Measurements from ENCODE around the gene ESYT2. TPM values are rescaled to one million over a fixed set of nuclear protein-coding genes. Genes with fewer than 3 reads are reported as not detected.

Gene ESYT2
- total RNA-seq, 2 donors from 2014 or later = 24.4 to 31.8 TPM

DNA sequence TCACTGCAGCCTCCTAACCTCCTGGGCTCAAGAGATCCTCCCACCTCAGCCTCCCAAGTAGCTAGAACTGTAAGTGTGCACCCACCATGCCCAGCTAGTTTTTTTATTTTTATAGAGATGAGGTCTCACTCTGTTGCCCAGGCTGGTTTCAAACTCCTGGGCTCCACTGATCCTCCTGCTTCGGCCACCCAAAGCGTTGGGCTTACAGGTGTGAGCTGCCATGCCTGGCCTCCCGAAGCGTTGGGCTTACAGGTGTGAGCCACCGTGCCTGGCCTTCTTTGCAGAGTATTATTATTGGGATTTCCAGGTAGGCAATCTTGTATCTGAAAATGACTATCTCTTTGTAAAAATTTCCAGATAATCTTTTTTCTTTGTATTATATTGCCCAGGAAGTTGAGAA is 101.6 kb downstream of the ESYT2 start:
- Mint-ChIP-seq H3K4me3 (no peak overlapping the region), H3K27ac (no peak overlapping the region), H3K9me3 (no peaks in the 10 kb centered on the region), H3K4me1 (ENCODE audit: low read depth in 2 of 2) (peaks cover 11 to 14% of the 10 kb centered on the region in 2 donors), H3K36me3 (peaks cover 6% of the 10 kb centered on the region), H3K27me3 (no peaks in the 10 kb centered on the region)
- no peak for DNase-seq (ENCODE audit: low spot score)
- no peak for ATAC-seq

- DNase-seq (ENCODE audit: low spot score) = no peak
- Mint-ChIP-seq H3K4me3 (no peak overlapping the region), H3K27me3 (no peaks in the 10 kb centered on the region), H3K9me3 (no peaks in the 10 kb centered on the region), H3K27ac (no peak overlapping the region), H3K36me3 (peaks cover 6% of the 10 kb centered on the region), H3K4me1 (ENCODE audit: low read depth in 2 of 2) (peaks cover 8 to 11% of the 10 kb centered on the region in 2 donors)
- ATAC-seq = no peak
These were observed 103.0 kb downstream of the ESYT2 start for GRCh38 chr7:158726277-158726807.

- Mint-ChIP-seq H3K36me3 (peaks cover 5% of the 10 kb centered on the region), H3K27ac (no peak overlapping the region), H3K4me1 (ENCODE audit: low read depth in 2 of 2) (peaks cover 8 to 9% of the 10 kb centered on the region in 2 donors), H3K9me3 (no peaks in the 10 kb centered on the region), H3K27me3 (no peaks in the 10 kb centered on the region), H3K4me3 (no peak overlapping the region)
- DNase-seq (ENCODE audit: low spot score) (no peak), ATAC-seq (no peak)
These were observed 103.9 kb downstream of the ESYT2 start for GRCh38 chr7:158725506-158725800.

GRCh38 chr7:158724658-158725505 is 104.4 kb downstream of the ESYT2 start:
- H3K4me1 Mint-ChIP-seq (ENCODE audit: low read depth in 2 of 2) = peaks cover 3 to 4% of the 10 kb centered on the region in 2 donors
- ATAC-seq (no peak), DNase-seq (ENCODE audit: low spot score) (no peak)
- no peak overlapping the region for H3K4me3 Mint-ChIP-seq
- no peaks in the 10 kb centered on the region for H3K36me3 Mint-ChIP-seq
- H3K9me3 Mint-ChIP-seq = no peaks in the 10 kb centered on the region
- H3K27ac Mint-ChIP-seq = no peak overlapping the region
- no peaks in the 10 kb centered on the region for H3K27me3 Mint-ChIP-seq

GRCh38 chr7:158723714-158724385 is 105.5 kb downstream of the ESYT2 start:
- Mint-ChIP-seq H3K4me3 (no peak overlapping the region), H3K36me3 (no peaks in the 10 kb centered on the region), H3K4me1 (ENCODE audit: low read depth in 2 of 2) (peaks cover 0 to 2% of the 10 kb centered on the region in 2 donors), H3K27ac (no peak overlapping the region), H3K9me3 (no peaks in the 10 kb centered on the region), H3K27me3 (peaks cover under 1% of the 10 kb centered on the region in 2 donors)
- ATAC-seq (no peak), DNase-seq (ENCODE audit: low spot score) (no peak)

- Mint-ChIP-seq H3K36me3 (no peaks in the 10 kb centered on the region), H3K9me3 (no peaks in the 10 kb centered on the region), H3K4me3 (no peak overlapping the region), H3K27me3 (peaks cover 5 to 6% of the 10 kb centered on the region in 2 donors), H3K4me1 (ENCODE audit: low read depth in 2 of 2) (peaks cover 0 to 2% of the 10 kb centered on the region in 2 donors), H3K27ac (no peak overlapping the region)
- ATAC-seq = no peak
- DNase-seq (ENCODE audit: low spot score) = no peak
These were observed 106.0 kb downstream of the ESYT2 start for GRCh38 chr7:158723266-158723665.

DNA sequence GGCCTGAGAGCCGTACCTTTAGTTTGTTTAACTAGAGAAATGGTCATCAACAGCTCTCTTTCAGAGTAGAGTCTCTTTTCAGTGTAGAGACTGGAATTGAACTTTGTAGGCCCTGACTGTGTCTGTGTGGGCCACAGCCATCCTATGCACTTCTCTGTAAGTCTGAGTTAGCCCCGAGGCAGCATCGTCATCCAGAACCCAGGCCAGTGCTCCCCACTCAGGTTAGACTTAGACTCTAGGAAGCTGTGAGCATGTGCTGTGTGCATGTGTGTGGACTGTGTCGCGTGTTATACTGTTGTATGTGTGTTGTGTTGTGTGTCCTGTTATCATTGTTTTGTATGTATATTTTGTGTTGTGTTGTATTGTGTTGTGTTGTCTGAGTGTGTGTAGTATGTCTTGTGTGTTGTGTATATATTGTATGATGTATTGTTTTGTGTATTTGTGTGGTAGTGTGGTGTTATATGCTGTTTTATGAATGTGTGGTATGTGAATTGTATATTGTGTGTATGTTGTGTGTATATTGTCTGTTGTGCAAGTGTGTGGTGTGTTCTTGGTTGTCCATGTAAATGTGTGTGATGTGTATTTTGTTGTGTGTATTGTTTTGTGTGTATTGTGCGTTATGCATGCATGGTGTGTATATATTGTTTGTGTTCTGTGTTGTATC is 106.6 kb downstream of the ESYT2 start:
- peaks cover 8 to 12% of the 10 kb centered on the region in 2 donors for H3K27me3 Mint-ChIP-seq
- H3K4me3 Mint-ChIP-seq = no peak overlapping the region
- ATAC-seq (no peak), DNase-seq (ENCODE audit: low spot score) (no peak)
- H3K27ac Mint-ChIP-seq = no peak overlapping the region
- peaks cover 0 to 2% of the 10 kb centered on the region in 2 donors for H3K4me1 Mint-ChIP-seq (ENCODE audit: low read depth in 2 of 2)
- no peaks in the 10 kb centered on the region for H3K36me3 Mint-ChIP-seq
- H3K9me3 Mint-ChIP-seq = no peaks in the 10 kb centered on the region

GRCh38 chr7:158720112-158720511 is 109.2 kb downstream of the ESYT2 start:
- Mint-ChIP-seq H3K27ac (no peak overlapping the region), H3K4me1 (ENCODE audit: low read depth in 2 of 2) (peaks cover 0 to 2% of the 10 kb centered on the region in 2 donors), H3K9me3 (no peaks in the 10 kb centered on the region), H3K27me3 (peaks cover 12 to 21% of the 10 kb centered on the region in 2 donors), H3K36me3 (no peaks in the 10 kb centered on the region), H3K4me3 (no peak overlapping the region)
- no peak for DNase-seq (ENCODE audit: low spot score)
- ATAC-seq = no peak

- Mint-ChIP-seq H3K27me3 (peaks cover 12 to 21% of the 10 kb centered on the region in 2 donors), H3K27ac (no peak overlapping the region), H3K9me3 (no peaks in the 10 kb centered on the region), H3K36me3 (no peaks in the 10 kb centered on the region), H3K4me3 (no peak overlapping the region), H3K4me1 (ENCODE audit: low read depth in 2 of 2) (peaks cover 0 to 12% of the 10 kb centered on the region in 2 donors)
- DNase-seq (ENCODE audit: low spot score) (no peak), ATAC-seq (no peak)
These were observed 112.5 kb downstream of the ESYT2 start for GRCh38 chr7:158716802-158717201.

DNA sequence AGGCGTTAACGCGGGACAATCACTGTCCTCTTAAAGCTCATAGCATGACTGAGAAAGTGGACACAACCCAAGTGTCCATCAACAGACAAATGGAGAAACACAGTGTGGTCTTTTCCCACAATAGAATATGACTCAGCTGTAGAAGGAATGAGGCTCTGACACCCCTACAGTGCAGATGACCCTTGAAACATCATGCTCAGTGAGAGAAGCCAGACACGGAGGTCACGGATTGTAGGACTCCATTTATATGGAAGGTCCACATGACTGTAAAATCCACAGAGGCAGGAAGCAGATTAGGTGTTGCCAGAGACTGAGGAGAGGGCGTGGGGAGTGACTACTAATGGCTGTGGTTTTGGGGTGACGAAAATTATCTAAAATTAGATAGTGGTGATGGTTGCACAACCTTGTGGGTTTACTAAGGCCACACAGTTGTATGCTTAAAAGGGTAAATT is 118.6 kb downstream of the ESYT2 start:
- Mint-ChIP-seq H3K27ac (peak overlapping the region; percentile 26 to 55), H3K36me3 (no peaks in the 10 kb centered on the region), H3K4me1 (ENCODE audit: low read depth in 2 of 2) (peaks cover 13 to 24% of the 10 kb centered on the region in 2 donors), H3K9me3 (no peaks in the 10 kb centered on the region), H3K4me3 (peak overlapping the region; percentile 52), H3K27me3 (no peaks in the 10 kb centered on the region)
- DNase-seq (ENCODE audit: low spot score) = no peak
- ATAC-seq = peak; percentile 74 to 85

DNA sequence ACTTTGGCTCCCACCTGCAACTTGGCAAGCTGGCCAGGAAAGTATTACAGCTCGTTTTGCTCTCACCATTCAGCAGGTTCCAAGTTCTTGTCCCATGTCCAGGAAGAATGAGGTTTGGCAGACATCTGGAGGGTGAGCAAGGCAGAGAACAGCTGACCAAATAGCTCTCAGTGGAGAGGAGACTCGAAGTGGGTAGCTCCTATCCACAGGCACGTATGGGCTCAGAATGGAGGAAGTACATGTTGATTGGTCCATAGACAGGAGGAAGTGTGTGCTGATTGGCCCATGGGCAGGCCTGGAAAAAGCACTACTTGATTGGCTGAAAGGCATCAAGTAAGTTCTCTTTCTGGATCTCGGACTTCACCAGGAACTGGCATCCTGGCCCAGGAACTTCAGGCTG is 121.7 kb downstream of the ESYT2 start:
- no peak overlapping the region for H3K27ac Mint-ChIP-seq
- no peak overlapping the region for H3K4me3 Mint-ChIP-seq
- H3K4me1 Mint-ChIP-seq (ENCODE audit: low read depth in 2 of 2) = peaks cover 27 to 33% of the 10 kb centered on the region in 2 donors

GRCh38 chr7:158706710-158707590 is 122.4 kb downstream of the ESYT2 start:
- Mint-ChIP-seq H3K4me1 (ENCODE audit: low read depth in 2 of 2) (peaks cover 27 to 28% of the 10 kb centered on the region in 2 donors), H3K36me3 (no peaks in the 10 kb centered on the region), H3K27me3 (no peaks in the 10 kb centered on the region), H3K4me3 (no peak overlapping the region), H3K27ac (no peak overlapping the region), H3K9me3 (no peaks in the 10 kb centered on the region)
- no peak for DNase-seq (ENCODE audit: low spot score)
- no peak for ATAC-seq

More for the DNA sequence above, 121.7 kb downstream of the ESYT2 start:
- ATAC-seq = no peak
- no peaks in the 10 kb centered on the region for H3K9me3 Mint-ChIP-seq
- no peaks in the 10 kb centered on the region for H3K27me3 Mint-ChIP-seq
- DNase-seq (ENCODE audit: low spot score) = no peak
- H3K36me3 Mint-ChIP-seq = no peaks in the 10 kb centered on the region

- no peak for ATAC-seq
- no peak for DNase-seq (ENCODE audit: low spot score)
- peaks cover 4% of the 10 kb centered on the region for H3K36me3 Mint-ChIP-seq
- no peak overlapping the region for H3K27ac Mint-ChIP-seq
- no peaks in the 10 kb centered on the region for H3K9me3 Mint-ChIP-seq
- H3K4me1 Mint-ChIP-seq (ENCODE audit: low read depth in 2 of 2) = peaks cover 26 to 30% of the 10 kb centered on the region in 2 donors
- peak overlapping the region; percentile 83 for H3K4me3 Mint-ChIP-seq
- H3K27me3 Mint-ChIP-seq = no peaks in the 10 kb centered on the region
These were observed 123.0 kb downstream of the ESYT2 start for GRCh38 chr7:158706273-158706704.

All from natural killer cell treated with Interleukin-12 subunit alpha and Interleukin-12 subunit beta and Interleukin-15 and Interleukin-18, amount 100 ng/mL, for 72 hours (primary cell).